WTC11 (cell line): Measurements from ENCODE around the gene TYW1B.
"Not testable (repeated sequence)": the region's sequence is repeated elsewhere in the genome, so short reads cannot be mapped to it uniquely, and the experiment has no call there.

Experiments used
- ATF1 ChIP-seq: sonication (generic); formaldehyde crosslinking; IDR thresholded peaks from 2 replicates; pipeline ENCODE4 v1.8.1; 2023; ENCODE audit warnings: mild to moderate bottlenecking, moderate library complexity, missing genetic modification reagents
- ESRRA ChIP-seq: sonication (generic); formaldehyde crosslinking; IDR thresholded peaks from 2 replicates; pipeline ENCODE4 v1.8.1; 2022; ENCODE audit warnings: mild to moderate bottlenecking, missing genetic modification reagents, borderline replicate concordance
- FOXP1 ChIP-seq: sonication (generic); formaldehyde crosslinking; IDR thresholded peaks from 2 replicates; pipeline ENCODE4 v1.8.0; 2022; ENCODE audit warnings: missing genetic modification reagents, mild to moderate bottlenecking, moderate library complexity, borderline replicate concordance
- JUN ChIP-seq: sonication (generic); formaldehyde crosslinking; IDR thresholded peaks from 2 replicates; pipeline ENCODE4 v1.8.0; 2023; ENCODE audit warnings: mild to moderate bottlenecking, missing genetic modification reagents
- MAX ChIP-seq: sonication (generic); formaldehyde crosslinking; IDR thresholded peaks from 2 replicates; pipeline ENCODE4 v1.8.0; 2022; ENCODE audit warnings: mild to moderate bottlenecking, missing genetic modification reagents
- NR2C2 ChIP-seq: sonication (generic); formaldehyde crosslinking; IDR thresholded peaks from 2 replicates; pipeline ENCODE4 v1.8.0; 2022; ENCODE audit warnings: mild to moderate bottlenecking, missing genetic modification reagents
- PRRX2 ChIP-seq: fragments of 250-450 bp; sonication (Bioruptor Pico); IDR thresholded peaks from 2 replicates; pipeline ENCODE4 v1.8.0; 2021; ENCODE audit warnings: mild to moderate bottlenecking
- TCF7 ChIP-seq: sonication (generic); formaldehyde crosslinking; IDR thresholded peaks from 2 replicates; pipeline ENCODE4 v1.8.0; 2022; ENCODE audit warnings: mild to moderate bottlenecking, low read depth, missing genetic modification reagents, moderate library complexity
- ZBTB43 ChIP-seq: sonication (generic); formaldehyde crosslinking; IDR thresholded peaks from 2 replicates; pipeline ENCODE4 v1.8.1; 2023; ENCODE audit warnings: mild to moderate bottlenecking, missing genetic modification reagents
- ZNF232 ChIP-seq: sonication (generic); formaldehyde crosslinking; IDR thresholded peaks from 2 replicates; pipeline ENCODE4 v1.8.0; 2022; ENCODE audit warnings: mild to moderate bottlenecking, missing genetic modification reagents
- ZNF416 ChIP-seq: fragments of 250-450 bp; sonication (Bioruptor Pico); IDR thresholded peaks from 2 replicates; pipeline ENCODE4 v1.9.0; 2021; ENCODE audit warnings: mild to moderate bottlenecking, inconsistent platforms
- TF ChIP-seq, protein P1 (sequence below): fragments of 200-600 bp; IDR thresholded peaks from 2 replicates; pipeline ENCODE4 v1.8.0; 2022; ENCODE audit warnings: antibody characterized with exemption

DNA sequence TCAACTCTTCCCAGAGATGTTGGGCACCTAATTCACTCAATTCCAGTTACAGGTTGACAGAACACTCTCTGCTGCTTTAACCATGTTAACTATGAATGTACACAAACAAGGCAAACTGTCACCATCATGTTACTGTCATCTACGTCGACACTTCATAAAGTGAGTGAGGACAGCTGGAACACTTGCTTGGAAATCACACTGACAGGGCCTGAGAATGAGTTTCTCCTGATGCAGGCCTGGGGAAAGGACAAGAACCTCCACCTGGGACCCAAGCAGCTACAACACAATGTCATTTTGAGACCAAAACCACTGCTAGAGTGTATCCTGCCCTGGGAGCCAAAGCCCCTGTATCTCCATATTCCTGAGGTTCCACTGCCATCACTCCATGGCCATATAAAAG is 98.9 kb downstream of the TYW1B start:
- TF ChIP-seq ZNF232 (CRISPR knock-in tag); MAX; JUN; ZNF416; TCF7 (CRISPR knock-in tag); ZBTB43 (CRISPR knock-in tag); FOXP1 (CRISPR knock-in tag); ATF1 (CRISPR knock-in tag); ESRRA (CRISPR knock-in tag); NR2C2; PRRX2 (CRISPR knock-in tag): not testable (repeated sequence)
- TF ChIP-seq, protein P1, sequence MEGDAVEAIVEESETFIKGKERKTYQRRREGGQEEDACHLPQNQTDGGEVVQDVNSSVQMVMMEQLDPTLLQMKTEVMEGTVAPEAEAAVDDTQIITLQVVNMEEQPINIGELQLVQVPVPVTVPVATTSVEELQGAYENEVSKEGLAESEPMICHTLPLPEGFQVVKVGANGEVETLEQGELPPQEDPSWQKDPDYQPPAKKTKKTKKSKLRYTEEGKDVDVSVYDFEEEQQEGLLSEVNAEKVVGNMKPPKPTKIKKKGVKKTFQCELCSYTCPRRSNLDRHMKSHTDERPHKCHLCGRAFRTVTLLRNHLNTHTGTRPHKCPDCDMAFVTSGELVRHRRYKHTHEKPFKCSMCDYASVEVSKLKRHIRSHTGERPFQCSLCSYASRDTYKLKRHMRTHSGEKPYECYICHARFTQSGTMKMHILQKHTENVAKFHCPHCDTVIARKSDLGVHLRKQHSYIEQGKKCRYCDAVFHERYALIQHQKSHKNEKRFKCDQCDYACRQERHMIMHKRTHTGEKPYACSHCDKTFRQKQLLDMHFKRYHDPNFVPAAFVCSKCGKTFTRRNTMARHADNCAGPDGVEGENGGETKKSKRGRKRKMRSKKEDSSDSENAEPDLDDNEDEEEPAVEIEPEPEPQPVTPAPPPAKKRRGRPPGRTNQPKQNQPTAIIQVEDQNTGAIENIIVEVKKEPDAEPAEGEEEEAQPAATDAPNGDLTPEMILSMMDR: not testable (repeated sequence)
